ENCODE results near the gene EPHB1.

GRCh38 chr3:134965865-134966481 lies 170.9 kb downstream of the EPHB1 start:
- TF ChIP-seq POLR2A (IDR thresholded peaks at IDR 0.05) = no peak
- TF ChIP-seq, protein P1, sequence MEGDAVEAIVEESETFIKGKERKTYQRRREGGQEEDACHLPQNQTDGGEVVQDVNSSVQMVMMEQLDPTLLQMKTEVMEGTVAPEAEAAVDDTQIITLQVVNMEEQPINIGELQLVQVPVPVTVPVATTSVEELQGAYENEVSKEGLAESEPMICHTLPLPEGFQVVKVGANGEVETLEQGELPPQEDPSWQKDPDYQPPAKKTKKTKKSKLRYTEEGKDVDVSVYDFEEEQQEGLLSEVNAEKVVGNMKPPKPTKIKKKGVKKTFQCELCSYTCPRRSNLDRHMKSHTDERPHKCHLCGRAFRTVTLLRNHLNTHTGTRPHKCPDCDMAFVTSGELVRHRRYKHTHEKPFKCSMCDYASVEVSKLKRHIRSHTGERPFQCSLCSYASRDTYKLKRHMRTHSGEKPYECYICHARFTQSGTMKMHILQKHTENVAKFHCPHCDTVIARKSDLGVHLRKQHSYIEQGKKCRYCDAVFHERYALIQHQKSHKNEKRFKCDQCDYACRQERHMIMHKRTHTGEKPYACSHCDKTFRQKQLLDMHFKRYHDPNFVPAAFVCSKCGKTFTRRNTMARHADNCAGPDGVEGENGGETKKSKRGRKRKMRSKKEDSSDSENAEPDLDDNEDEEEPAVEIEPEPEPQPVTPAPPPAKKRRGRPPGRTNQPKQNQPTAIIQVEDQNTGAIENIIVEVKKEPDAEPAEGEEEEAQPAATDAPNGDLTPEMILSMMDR (IDR thresholded peaks at IDR 0.05) = no peak
